HFF-Myc (cell line): ENCODE measurements around the gene TVP23B.
A peak's percentile ranks its signal among the peaks of the same experiment; 100 is the strongest.

Source experiments
- DNase-seq: peaks from one replicate; pipeline ENCODE4 v3.0.0-alpha.2; 2011; ENCODE audit warnings: low read depth; ENCODE audit errors: extremely low read depth
- H3K4me3 ChIP-seq: replicated peaks from 2 replicates; pipeline ENCODE4 v1.5.1; 2011; ENCODE audit warnings: low read depth, mild to moderate bottlenecking, control low read depth, low read length
- TF ChIP-seq, protein P1 (sequence below): IDR thresholded peaks from 2 replicates; pipeline ENCODE4 v1.5.1; 2012; ENCODE audit warnings: mild to moderate bottlenecking, low read depth, low read length, control low read depth; ENCODE audit errors: missing control alignments

TVP23B gene

DNA sequence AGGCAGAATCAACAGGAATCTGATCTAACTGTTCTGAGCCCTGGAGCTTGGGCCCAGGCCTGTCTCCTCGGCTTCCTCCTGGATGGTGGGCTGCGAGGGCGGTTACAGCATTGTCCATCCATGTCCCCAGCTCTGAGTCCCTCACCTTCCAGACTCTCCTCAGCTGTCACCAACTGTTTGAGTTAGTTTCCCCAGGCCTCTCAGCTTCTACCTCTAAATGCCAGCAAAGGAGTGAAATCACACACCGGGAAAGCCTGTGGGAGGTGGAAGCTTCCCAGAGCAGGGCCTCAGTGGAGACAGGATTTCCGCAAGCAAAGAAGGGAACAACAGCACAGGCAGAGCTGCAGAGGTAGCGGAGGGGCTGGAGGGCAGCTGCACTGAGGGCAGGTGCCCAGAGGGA, 67.5 kb downstream of the TVP23B start:
- TF ChIP-seq, protein P1, sequence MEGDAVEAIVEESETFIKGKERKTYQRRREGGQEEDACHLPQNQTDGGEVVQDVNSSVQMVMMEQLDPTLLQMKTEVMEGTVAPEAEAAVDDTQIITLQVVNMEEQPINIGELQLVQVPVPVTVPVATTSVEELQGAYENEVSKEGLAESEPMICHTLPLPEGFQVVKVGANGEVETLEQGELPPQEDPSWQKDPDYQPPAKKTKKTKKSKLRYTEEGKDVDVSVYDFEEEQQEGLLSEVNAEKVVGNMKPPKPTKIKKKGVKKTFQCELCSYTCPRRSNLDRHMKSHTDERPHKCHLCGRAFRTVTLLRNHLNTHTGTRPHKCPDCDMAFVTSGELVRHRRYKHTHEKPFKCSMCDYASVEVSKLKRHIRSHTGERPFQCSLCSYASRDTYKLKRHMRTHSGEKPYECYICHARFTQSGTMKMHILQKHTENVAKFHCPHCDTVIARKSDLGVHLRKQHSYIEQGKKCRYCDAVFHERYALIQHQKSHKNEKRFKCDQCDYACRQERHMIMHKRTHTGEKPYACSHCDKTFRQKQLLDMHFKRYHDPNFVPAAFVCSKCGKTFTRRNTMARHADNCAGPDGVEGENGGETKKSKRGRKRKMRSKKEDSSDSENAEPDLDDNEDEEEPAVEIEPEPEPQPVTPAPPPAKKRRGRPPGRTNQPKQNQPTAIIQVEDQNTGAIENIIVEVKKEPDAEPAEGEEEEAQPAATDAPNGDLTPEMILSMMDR, result no peak
- H3K4me3 ChIP-seq, result no peak overlapping the region
- DNase-seq, result no peak

GRCh38 chr17:18850679-18851078, 69.7 kb downstream of the TVP23B start:
- TF ChIP-seq, protein P1, result no peak
- H3K4me3 ChIP-seq, result no peak overlapping the region
- no peak for DNase-seq

DNA sequence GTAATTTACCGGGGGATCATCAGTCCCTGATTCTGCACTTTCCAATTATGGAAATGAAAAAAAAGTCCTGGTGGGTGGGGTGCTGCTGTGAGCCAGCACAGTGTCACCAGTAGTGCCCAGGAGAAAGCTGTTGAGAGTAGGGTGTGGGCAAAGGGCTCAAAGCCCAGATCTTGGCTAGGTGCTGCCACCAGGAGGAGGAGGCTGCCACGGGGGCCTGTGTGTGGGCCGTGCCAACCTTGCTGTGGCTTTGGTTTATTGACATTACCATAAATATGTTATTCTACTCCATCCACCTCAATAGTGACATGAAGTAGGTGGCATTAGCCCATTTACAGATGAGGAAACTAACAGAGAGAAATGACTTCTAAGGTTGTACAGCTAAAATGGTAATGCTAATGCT, 70.2 kb downstream of the TVP23B start:
- TF ChIP-seq, protein P1, result no peak
- no peak for DNase-seq
- H3K4me3 ChIP-seq, result no peak overlapping the region

GRCh38 chr17:18854956-18855355, 74.0 kb downstream of the TVP23B start:
- TF ChIP-seq, protein P1, result no peak
- no peak for DNase-seq
- peak overlapping the region; percentile 73 for H3K4me3 ChIP-seq

DNA sequence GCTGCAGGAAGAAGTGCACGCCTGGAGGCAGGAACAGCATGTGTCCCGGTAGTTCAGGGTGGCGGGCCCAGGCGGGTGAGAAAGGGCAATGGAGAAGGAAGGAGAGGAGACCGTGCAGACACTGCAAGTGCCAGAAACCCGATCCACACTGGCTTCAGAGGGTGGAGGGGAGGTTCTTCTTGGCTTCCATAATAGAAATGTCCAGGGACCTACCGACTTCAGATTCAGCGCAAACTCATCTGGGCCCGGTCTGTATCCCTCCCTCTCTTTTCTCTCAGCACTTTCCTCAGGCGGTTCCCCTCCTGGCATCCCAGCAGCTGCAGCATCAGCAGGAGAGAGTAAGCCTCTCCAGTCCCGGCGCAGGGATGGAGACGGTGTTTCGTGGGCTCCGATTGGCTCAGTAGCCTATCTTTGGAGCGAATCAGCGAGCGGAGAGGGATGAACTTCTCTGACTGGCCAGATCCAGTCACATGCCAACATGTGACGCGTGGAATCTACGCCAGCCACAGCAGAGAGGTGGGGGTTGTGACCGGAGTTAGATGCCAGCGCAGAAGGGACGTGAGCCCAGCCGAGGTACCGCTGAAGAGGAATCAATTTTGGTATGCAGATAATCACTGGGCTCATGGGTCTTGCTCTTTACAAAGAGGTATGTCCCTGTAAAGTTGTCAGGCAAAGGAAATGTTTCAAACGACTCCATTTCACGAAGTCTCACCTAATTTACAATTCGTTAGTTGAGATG, 75.0 kb downstream of the TVP23B start:
- peak; percentile 91 for DNase-seq
- TF ChIP-seq, protein P1, result no peak
- peak overlapping the region; percentile 73 for H3K4me3 ChIP-seq
